ENCODE measurements around the gene PIGP. TPM values are rescaled to one million over a fixed set of nuclear protein-coding genes. Genes with fewer than 3 reads are reported as not detected.

The PIGP gene
- total RNA-seq, 2 donors from 2014 or later, result 28.3 to 29.4 TPM

- H3K27ac ChIP-seq (ENCODE audit: low read depth, low read length), result no peak overlapping the region
- no peaks in the 10 kb centered on the region for H3K36me3 ChIP-seq (ENCODE audit: control insufficient read depth, insufficient read depth, low read length)
- Mint-ChIP-seq H3K27ac (no peak overlapping the region), H3K9me3 (peaks cover 7% of the 10 kb centered on the region), H3K4me3 (no peak overlapping the region), H3K36me3 (ENCODE audit: low read depth) (no peaks in the 10 kb centered on the region), H3K4me1 (peaks cover 57% of the 10 kb centered on the region), H3K27me3 (ENCODE audit: insufficient read depth) (peaks cover 43% of the 10 kb centered on the region)
- H3K9ac ChIP-seq (ENCODE audit: extremely low read depth, low read length, poor library complexity, severe bottlenecking), result no peak overlapping the region
- TF ChIP-seq CTCF (conservative IDR thresholded peaks at IDR 0.05), result no peak
- H3K4me1 ChIP-seq (ENCODE audit: control insufficient read depth, insufficient read depth, low read length), result peaks cover 19% of the 10 kb centered on the region
- WGBS, 2 experiments (ENCODE audit: insufficient coverage in 1 of 2, insufficient read length in 1 of 2), result 94 to 95% methylated on average over 3 of the region's 3 CpGs
- H3K4me3 ChIP-seq (ENCODE audit: low read length), result no peak overlapping the region
- H3K27me3 ChIP-seq (ENCODE audit: control insufficient read depth, insufficient read depth, low read length, poor library complexity, severe bottlenecking), result no peaks in the 10 kb centered on the region
- H3K9me3 ChIP-seq (ENCODE audit: control insufficient read depth, low read length), result no peaks in the 10 kb centered on the region
- no peak for DNase-seq
These were observed 28.2 kb downstream of the PIGP start for GRCh38 chr21:37044643-37045042.

- 96 to 97% methylated on average over 5 to 6 of the region's 6 CpGs for WGBS, 2 experiments (ENCODE audit: insufficient coverage in 1 of 2, insufficient read length in 1 of 2)
- TF ChIP-seq CTCF (conservative IDR thresholded peaks at IDR 0.05), result no peak
- Histone ChIP-seq H3K27me3 (ENCODE audit: control insufficient read depth, insufficient read depth, low read length, poor library complexity, severe bottlenecking) (no peaks in the 10 kb centered on the region), H3K4me1 (ENCODE audit: control insufficient read depth, insufficient read depth, low read length) (peaks cover 19% of the 10 kb centered on the region), H3K9me3 (ENCODE audit: control insufficient read depth, low read length) (no peaks in the 10 kb centered on the region), H3K27ac (ENCODE audit: low read depth, low read length) (no peak overlapping the region), H3K36me3 (ENCODE audit: control insufficient read depth, insufficient read depth, low read length) (no peaks in the 10 kb centered on the region), H3K9ac (ENCODE audit: extremely low read depth, low read length, poor library complexity, severe bottlenecking) (no peak overlapping the region), H3K4me3 (ENCODE audit: low read length) (no peak overlapping the region)
- H3K27me3 Mint-ChIP-seq (ENCODE audit: insufficient read depth), result peaks cover 38% of the 10 kb centered on the region
- H3K36me3 Mint-ChIP-seq (ENCODE audit: low read depth), result no peaks in the 10 kb centered on the region
- H3K4me1 Mint-ChIP-seq, result peaks cover 58% of the 10 kb centered on the region
- H3K4me3 Mint-ChIP-seq, result no peak overlapping the region
- H3K9me3 Mint-ChIP-seq, result no peaks in the 10 kb centered on the region
- DNase-seq, result no peak
- H3K27ac Mint-ChIP-seq, result no peak overlapping the region
These were observed 29.1 kb downstream of the PIGP start for GRCh38 chr21:37043818-37044217.

- Histone ChIP-seq H3K27ac (ENCODE audit: low read depth, low read length) (no peak overlapping the region), H3K9ac (ENCODE audit: extremely low read depth, low read length, poor library complexity, severe bottlenecking) (peak overlapping the region; percentile 64), H3K4me1 (ENCODE audit: control insufficient read depth, insufficient read depth, low read length) (peaks cover 16% of the 10 kb centered on the region), H3K27me3 (ENCODE audit: control insufficient read depth, insufficient read depth, low read length, poor library complexity, severe bottlenecking) (no peaks in the 10 kb centered on the region), H3K4me3 (ENCODE audit: low read length) (peak overlapping the region; percentile 33), H3K9me3 (ENCODE audit: control insufficient read depth, low read length) (no peaks in the 10 kb centered on the region), H3K36me3 (ENCODE audit: control insufficient read depth, insufficient read depth, low read length) (no peaks in the 10 kb centered on the region)
- peak; percentile 75 for DNase-seq
- Mint-ChIP-seq H3K4me3 (no peak overlapping the region), H3K27ac (peak overlapping the region; percentile 85), H3K4me1 (peaks cover 38% of the 10 kb centered on the region), H3K36me3 (ENCODE audit: low read depth) (no peaks in the 10 kb centered on the region), H3K9me3 (no peaks in the 10 kb centered on the region), H3K27me3 (ENCODE audit: insufficient read depth) (peaks cover 42% of the 10 kb centered on the region)
- WGBS, 2 experiments (ENCODE audit: insufficient coverage in 1 of 2, insufficient read length in 1 of 2), result 68 to 86% methylated on average over 2 to 4 of the region's 4 CpGs
- TF ChIP-seq CTCF (conservative IDR thresholded peaks at IDR 0.05), result no peak
These were observed 31.1 kb downstream of the PIGP start for GRCh38 chr21:37041706-37042271.

All from endodermal cell (in vitro differentiated cells).